Activated CD8-positive, alpha-beta memory T cell treated with anti-CD3 and anti-CD28 coated beads, Interleukin-2, amount 50 U/mL, for 4 hours (primary cell): Measurements from ENCODE around the gene PCBP4.
A peak's percentile ranks its signal among the peaks of the same experiment; 100 is the strongest.

Source experiments
- DNase-seq: peaks from one replicate; pipeline ENCODE4 v3.0.0-alpha.2; 2020

Gene PCBP4

DNA sequence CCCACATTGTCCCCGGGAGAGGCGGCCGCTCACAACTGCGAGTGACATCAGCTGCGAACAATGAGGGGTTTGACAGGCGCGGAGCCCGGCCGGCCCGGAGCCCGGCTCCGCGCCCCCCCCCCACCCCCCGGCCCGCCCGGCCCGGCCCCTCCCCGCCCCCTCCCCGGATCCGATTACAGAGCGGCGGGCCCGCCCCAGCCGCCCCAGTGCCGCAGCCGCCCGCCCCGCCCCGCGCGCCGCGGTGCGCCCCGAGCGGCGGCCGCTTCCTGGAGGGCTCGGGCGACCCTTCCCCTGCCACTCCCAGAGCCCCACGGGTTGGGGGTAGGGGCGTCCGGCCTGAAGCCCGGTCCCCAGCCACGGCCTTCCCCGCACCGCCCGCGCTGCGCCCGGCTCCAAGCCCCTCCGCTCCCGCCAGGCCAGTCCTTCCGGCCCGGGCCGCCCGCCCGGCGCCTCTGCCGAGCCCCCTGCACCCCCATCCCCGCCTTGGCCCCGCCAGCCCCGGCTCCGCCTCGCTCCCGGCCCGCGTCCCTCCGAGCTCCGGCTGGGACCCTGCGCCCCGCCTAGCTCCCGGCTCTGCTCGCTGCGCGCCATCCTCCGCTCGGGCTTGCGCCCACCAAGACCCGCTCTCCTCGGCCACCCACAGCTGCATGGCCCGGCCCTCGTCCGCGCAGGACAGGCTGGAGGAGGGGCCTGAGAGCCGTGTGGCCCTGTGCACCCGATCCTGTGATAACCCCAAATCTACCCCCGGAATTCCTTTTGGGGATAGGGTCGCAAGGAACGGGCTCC is at the start of gene PCBP4:
PCBP4 (minus strand) TSS at position 71 of the 786 bp plus-strand sequence. CDS start 6,214 bp downstream, outside the sequence.
- peak; percentile 38 for DNase-seq

DNA sequence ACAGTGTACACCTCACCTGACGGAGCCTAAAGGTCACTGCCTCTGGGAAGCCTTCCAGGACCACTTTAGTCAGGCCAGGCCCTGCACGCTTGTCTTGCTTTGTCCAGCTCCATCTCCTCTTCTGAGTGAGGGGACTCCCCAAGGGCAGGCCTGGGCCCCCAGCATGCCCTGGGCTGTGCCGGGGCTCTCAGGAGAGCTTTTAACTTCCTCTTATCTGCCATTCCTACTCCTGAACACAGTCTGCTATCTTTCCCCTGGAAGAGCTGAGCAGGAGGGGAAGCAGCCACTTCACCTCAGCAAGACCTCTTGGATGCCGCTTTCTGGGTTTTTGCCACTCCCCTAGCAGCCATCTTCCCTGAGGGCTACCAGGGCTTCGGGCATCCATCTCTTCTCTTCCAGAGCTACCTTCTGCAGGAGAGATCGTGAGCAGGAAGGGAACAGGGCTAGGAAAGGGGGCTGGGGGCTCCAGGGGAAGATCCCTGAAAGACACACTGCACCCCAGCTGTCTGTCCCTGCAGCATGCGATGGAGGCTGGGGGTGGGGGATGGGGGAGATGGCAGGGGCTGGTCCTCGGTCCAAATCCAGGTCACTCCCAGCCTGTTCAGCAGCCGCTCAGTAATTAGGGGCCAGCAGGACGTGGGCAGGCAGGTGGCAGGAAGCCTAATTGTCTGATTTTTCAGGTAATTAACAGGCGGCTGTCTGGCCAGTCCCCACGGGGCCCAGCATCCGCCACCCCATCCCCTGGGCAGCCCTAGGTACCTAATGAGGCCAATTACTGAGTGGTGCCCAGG is 48.4 kb upstream of the PCBP4 start:
- no peak for DNase-seq

DNA sequence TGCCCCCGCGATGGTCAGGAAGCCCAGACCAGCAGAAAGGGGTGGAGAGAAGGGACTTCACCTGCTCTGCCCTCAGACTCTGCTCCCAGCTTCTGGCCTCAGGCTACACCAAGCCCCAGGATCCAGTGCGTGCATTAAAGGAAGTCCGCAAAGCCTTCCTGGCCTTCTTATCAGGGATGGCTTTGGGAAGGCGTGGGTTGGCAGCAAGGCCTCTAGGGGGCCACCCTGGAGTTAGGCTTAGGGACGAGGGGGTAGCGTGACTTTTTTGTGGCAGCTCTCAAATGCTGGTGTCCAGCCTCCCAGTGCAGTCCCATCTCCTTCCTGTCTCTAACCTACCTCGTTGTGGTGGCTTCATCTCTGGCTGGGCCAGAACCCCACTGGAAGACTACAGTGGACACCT is 47.4 kb upstream of the PCBP4 start:
- no peak for DNase-seq

DNA sequence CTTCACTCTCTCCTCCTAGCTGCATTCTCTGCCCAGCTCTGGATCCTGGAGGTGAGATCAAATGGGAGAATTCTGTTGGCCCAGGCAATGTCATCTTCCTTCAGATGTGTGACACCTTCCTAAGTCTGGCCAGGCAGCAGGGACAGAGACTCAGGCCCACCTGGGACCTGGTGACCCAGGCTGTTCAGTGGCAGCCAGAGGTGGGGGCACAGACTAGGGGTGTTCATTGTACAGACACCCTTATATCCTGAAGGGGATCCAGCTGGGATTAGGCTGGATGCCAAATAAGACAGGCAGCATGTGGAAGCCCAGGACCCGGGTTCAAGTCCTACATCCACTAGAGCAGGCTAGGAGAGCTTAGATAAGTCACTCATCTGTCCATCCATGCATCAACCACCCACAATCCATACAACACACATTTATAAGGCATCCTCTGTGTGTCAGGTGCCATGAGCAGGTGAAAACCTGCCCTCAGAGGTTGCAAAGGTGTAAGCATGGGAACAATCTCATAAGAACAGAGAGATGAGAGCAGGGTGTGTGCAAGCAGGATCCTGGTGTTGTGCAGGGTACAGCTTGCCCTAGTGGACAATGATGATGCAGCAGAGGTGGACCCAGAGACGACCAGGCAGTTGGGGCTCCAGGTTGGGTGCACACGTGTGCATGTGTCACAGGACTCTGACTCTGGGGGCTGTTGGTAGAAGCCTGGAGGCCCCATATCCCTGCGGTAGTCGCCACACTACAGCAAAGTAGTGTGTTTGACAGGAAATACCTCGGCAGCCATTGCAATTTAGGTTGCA is 46.7 kb upstream of the PCBP4 start:
- DNase-seq, result no peak

DNA sequence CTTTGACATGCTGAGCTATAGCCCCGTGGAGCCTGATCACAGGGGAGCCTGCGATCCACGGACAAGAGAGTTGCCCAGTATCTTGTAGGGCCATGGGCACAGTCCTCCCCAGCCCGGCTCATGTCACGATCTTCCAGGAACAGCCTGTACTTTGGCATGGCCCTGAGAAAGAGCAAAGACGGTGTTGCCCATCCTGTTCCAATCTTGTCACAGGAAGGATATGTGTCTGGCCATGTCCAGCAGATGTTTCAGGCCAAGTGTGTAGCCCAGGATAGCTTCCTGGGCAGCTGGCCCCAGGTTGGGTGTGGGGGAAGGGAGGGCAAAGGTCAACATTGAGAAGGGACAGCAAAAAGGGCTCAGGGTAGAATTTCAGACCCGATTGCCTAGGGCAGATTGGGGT is 45.4 kb upstream of the PCBP4 start:
- DNase-seq, result no peak

DNA sequence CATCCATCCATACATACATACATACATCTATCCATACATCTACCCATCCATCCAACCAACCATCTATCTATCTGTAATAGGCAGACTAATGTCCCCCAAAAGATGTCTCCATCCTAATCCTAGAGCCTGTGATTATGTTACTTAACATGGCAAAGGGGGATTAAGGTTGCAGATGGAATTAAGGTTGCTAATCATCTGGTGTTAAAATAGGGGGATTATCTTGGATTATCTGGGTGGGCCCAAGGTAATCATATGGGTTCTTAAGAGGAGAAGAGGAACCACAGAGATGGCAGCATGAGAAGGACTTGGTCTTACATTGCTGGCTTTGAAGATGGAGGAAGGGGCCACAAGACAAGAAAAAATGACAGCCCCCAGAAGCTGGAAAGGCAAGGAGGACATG is 43.2 kb upstream of the PCBP4 start:
- DNase-seq, result no peak

DNA sequence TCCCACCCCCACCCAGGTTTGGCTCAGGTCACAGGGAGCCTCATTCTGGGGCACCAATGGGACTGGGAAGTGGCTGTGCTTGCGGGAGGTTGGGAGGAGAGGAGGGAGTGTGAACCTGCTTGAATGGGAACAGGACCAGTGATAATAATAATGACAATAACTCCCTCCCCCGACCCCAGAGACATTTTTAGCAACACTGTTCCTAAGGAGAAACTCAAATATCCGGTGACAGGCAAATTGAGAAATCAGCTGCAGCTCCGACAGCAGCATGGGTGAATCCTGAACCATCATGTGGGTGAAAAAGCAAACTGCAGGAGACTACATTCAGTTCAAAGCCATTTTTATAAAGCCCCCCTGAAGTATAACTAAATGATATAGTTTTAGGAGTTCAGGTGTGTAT is 40.0 kb upstream of the PCBP4 start:
- DNase-seq, result no peak

DNA sequence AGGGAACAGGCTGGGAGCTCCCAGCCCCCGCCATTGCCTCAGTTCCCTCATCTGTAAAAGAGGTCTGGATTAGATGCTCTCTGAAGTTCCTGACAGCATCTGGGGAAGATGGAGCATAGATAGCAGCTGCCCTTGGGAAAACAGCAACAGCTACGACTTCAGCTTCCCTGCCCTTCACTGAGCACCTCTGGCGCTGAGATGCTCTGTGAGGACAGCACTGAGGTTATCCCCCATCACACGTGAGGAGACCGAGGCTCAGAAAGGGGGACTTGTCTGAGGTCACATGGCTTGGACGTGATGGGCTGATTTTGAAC is 39.5 kb upstream of the PCBP4 start:
- no peak for DNase-seq

DNA sequence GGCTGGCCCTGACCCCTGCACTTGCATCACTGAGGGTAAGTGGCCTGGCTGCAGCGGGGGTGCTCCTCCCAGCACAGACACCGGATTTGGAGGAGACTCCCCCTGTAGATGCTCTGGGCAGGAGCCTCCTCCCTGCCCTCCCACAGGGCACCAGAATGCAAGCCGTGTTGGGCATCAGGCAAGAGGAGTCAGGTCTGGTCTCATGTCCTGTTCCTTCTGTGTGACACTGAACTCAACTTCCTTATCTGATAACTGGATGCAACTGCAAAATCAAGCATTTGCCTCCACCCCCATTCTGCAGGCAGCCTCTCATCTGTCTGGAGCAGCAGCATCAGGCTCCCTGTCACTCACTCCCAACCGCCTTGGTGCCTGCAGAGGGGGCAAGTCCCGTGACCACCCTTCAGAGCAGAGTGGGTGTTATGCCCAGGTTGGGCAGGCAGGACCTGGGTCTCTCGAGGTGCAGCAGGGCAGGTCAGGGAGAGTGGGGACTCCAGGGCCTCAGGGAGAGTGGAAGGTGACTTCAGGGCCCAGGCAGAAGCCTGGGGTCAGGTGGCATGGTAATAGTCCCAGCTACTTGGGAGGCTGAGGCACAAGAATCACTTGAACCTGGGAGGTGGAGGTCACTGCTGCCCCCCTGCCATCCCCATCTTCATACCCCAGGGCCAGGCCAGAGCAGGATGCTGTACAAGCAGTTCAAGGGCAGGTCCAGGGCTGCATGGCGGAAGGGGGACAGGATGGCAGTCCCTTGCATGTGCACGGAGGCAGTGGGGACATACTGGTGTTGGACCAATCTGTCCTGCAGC is 39.0 kb upstream of the PCBP4 start:
- no peak for DNase-seq

DNA sequence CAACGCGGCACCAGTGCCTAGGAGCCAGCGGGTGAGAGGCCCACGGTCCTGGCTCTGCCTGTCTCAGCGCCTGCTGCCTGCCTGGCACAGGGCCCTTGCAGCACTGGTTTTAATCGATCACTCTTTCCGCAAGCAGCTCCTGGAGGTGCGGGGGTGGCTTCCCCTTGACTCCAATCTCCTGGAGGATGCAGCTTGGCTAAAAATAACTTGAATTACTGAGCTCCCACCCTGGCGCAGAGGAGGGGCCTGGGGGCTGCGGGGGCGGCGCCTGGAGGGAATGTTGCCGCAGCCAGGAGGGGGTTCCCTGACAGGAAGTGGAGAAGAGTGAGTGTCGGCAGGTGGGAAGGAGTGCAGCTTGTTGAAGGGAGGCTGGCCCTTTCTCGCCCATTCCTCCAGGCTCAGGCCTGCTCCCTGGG is 38.3 kb upstream of the PCBP4 start:
- DNase-seq, result no peak

DNA sequence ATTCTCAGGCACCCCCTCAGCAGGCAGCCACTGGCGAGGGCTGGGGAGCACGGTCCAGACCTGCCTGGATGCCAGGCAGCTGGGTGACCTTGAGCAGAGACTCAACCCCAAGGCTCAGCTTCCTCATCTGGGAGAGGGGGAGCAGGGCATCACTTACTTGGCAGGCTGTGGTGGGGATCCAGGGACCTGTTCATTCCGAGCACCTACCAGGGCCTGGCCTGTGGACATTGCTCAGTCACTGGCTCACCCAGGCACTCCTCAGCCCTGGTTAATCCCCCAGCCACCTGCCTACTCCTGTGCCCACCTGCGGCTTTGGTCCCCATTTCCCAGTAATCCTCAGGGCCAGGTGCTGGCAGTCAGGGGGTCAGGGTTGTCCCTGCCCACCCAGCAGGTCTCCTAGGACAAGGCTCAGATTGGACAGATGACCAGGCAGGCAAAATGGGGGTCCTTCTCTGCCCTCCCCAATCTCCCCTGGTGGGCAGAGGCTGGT is 37.7 kb upstream of the PCBP4 start:
- no peak for DNase-seq

DNA sequence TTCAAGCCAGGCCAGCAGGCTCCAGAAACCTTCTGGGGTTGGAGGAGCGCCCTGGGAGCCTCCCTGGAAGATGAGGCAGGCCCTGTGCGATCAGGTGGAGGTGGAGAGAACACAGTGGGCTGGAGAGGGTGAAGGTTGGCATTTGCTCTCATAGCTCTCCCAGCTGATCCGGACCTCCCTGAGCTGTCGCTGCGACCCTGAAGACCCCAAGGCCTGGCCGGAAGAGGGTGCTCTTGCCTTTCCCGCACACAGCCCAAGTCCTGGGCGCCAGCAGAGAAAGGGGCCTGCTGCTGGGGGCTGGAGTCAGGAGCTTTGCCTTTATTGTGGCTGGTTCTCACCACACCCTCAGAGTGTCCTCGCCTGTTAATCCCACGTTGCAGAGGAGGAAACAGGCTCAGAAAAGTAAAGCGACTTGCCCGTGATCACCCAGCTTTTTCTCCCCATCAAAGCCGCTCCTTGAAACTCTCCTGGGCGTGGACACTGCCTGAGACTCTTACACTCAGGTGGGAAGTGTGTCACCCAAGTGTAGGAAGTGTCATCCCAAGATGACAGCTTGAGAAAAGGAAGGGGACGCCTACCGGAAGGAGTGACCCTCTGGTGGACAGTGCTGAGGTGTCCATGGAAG is 37.0 kb upstream of the PCBP4 start:
- no peak for DNase-seq

DNA sequence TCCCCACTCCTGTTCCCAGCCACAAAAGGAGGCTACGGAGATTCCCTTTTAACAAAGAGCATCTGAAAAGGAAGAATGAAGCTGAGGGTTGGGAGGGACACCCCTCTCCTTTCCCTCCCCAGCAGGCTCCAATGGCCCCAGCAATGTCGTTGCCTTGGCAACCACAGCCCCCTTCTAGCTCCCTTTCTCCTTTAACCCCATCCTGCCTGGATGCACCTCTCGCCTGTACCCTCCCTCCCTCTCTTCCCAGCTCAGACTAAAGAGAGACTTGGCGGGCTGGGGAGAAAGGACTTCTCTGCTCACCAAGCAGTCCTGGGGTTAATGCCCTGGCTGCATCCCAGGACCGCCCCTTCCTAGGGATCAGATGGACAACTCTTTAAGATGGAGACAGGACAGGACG is 35.5 kb upstream of the PCBP4 start:
- DNase-seq, result no peak

DNA sequence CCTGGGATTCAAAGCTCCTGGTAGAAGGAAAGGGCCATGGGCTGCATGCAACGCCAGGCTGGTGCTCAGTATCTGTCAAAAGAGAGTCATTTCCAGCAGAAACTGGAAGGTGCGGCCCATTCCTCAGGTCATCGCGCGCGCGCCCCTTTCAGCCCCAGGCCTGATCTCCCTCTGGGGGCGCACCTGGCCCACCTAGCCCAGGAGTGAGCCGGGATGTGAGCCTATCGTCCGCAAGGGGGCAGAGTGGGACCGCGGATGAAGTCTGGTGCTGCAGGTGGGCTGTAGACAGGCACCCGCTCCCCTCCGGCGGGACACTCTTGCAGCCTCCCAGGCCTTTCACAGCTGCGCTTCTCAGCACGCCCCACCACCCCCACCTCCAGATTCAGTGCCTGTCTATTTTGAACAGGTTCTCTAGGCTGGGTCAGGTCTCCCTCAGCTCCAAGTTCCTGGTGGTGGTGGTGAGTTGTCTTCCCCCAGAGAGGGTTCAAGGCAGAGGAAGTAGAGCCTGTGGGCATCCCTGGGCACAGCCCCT is 34.3 kb upstream of the PCBP4 start:
- DNase-seq, result peak; percentile 89

DNA sequence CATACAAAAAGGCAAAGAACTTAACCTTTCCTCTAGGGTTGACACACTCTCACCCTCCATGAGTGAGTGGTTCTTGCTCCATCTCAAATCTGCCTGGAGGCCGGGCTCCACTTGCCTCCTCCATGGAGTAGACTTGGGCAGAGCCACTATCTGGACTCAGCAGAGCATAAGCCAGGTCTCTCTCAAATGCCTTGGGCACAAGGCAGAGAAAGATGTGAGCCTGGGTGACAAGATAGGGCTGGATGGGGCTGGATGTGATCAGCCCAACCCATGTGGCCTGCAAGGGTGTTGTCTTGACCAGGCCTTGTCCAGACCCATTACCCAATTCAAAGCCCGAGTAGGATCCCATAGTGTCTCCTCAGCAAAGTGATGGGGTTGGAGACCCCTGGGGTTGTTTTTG is 32.6 kb upstream of the PCBP4 start:
- no peak for DNase-seq

DNA sequence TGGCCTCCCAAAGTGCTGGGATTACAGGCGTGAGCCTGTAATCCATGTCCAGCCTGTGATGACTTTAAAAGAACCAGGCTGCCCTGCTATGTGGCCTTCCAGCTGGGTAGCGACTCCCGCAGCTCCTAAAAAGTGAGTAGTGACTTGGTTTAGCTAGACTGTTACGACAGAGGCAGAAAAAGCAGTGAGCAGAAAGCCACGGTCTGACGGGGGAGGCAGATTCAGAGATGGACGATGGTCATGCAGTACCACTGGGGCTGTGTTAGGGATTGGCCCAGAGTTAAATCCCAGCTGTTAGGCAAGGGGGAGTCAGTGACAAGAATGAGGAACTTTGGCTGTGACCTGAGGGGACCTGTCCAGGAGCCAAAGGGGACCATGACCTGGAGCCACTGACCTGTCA is 31.5 kb upstream of the PCBP4 start:
- DNase-seq, result no peak

DNA sequence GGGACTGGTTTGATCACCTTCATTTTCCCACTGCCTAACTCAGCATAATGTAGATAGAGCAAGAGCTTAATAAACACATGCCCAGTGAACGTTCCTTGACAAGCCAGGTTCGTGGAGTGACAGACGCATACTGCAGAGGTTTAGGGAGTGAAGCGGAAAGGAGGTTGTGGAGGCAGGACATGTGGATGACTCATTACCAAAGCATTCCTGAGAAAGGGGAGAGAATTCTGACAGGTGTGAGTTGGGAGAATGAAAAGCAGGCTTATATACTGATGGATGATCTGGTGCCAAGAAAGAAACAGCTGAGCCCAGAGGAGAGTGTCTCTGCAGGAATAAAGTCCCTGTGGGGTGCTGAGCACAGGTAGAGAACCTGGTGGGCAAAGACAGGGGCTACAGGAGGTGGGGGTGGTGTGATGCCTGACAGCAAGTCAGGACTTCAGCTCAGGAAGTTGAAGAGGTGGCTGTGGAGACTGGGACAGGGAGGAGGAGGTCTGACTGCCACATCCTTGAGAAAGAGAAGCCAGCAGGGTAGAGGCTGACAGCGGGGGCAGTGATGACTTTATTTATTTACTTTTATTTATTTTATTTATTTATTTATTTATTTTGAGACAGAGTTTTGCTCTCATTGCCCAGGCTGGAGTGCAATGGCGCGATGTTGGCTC is 30.8 kb upstream of the PCBP4 start:
- no peak for DNase-seq

DNA sequence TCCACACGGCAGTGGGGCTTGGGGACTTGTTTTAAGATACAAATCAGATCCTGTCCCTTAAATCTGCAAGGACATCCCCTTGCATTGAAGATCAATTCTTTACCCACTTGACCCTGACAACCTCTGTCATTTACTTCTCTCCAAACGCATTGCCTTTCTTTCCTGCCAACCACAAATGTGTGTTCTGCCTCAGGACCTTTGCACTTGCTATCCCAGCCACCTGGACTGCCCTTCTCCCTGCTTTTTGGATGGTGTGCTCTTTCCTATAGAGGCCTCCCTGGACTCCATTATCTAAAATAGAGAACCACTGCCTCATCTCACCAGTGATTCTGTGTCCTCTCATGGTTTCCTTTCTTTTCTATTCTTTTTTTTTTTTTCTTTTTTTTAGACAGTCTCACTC is 29.9 kb upstream of the PCBP4 start:
- DNase-seq, result no peak

DNA sequence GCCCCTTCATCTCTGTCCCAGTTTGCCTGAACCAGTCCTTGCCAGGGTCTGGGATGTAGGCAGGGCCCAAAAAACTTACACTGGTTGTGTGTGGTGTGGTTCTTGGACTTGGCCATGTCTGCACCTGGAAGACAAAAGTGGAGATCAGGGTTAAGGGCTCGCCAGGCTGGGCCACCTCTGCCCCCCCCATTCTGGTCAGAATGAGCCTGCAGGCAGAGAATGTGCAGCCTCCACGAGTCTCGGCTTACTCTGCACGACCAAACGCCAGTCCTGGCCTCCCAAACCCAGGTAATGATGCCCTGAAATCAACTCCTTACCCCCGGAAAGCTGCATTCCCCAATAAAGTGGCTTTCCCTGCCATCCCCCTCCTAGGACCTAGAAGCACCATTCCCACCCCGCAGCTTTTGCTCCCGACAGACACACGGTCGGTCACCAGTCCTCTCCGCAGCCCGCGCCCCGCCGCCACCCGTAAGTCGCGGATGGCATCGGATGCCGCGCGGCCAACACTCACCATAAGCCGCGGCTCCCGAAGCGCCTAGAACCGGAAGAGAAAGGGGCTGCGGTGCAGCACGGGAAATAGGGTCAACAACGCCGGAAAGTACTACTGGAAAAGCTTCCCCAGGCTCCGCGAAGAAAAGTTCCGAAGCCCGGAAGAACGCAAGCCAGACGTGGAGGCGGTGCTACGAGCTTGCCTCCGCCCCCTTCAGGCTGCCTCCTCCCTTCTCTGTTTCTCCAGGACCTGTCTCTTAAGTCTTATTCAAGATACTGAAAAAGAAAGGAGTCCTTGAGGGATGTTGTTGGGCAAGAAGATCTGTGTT is 28.3 kb upstream of the PCBP4 start, which contains the start of gene RPL29:
RPL29 (minus strand) TSS at position 550 of the 818 bp plus-strand sequence; CDS start at position 116, 434 bp downstream.
- peak; percentile 89 for DNase-seq

DNA sequence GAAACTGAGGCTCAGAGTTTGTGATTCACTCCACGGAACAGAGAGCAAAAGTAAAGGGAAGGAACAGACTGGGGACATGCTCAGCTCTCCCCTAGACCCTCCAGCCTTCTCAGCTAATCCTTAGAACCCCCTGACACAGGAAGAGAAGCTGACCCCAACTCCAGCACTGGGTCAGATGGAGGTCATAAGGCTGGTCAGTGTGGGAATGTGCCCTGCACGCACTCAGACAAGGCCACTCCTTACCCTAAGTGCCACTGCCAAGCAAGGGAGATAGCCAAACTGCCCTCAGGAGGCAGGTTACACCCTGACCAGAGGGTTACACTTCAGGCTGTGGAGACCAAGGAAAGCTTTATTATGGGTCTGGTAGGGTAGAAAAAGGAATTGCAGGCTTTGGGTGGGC is 27.3 kb upstream of the PCBP4 start:
- no peak for DNase-seq
